Fibroblast of lung (primary cell): ENCODE data around the gene FBXO47.

ENCODE experiments used
- CTCF ChIP-seq, 2 donors: IDR thresholded peaks in 1 of 2; conservative IDR thresholded peaks in 1 of 2; 1 replicate in 1 of 2; 2 replicates in 1 of 2; pipeline ENCODE4 v1.5.1; 2011 to 2012; ENCODE audit warnings: low read length in 2 of 2, control low read depth in 1 of 2, inconsistent platforms in 1 of 2, low read depth in 1 of 2, mild to moderate bottlenecking in 1 of 2
- EZH2 ChIP-seq: IDR thresholded peaks from 2 replicates; pipeline ENCODE4 v1.5.1; 2012; ENCODE audit warnings: low read length, control low read depth, mild to moderate bottlenecking; ENCODE audit errors: missing control alignments

DNA sequence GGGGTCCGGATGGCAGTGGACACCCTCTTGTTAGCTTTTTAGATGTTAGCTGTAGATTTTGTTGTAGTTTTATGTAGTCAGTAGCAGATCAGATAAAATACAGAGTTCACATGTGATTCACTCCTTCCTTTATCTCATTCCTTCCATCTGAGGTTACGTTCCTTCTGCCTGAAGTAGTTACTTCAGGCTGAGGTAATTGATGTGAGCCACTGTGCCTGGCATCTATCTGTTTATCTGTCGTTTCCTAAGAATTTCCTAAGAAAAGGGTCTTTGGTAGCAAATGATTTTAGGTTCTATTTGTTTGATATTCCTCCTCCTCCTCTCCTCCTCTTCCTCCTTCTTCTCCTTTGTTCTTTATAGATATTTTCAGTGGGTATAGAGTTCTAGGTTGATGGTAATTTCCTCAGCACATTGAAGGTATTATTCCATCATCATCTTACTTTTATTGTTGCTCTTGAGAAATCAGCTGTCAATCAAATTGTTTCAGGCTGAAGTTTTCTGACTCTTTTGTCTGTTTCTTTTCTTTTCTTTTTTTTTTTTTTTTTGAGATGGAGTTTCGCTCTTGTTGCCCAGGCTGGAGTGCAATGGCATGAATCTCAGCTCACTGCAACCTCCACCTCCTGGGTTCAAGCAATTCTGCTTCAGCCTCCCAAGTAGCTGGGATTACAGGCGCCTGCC lies 29.6 kb upstream of the FBXO47 start:
- TF ChIP-seq CTCF (conservative IDR thresholded peaks at IDR 0.05 in 1 of 2, IDR thresholded peaks at IDR 0.05 in 1 of 2; ENCODE audit: low read depth in 1 of 2, low read length in 2 of 2) (no peak), EZH2 (no peak)
